ENCODE measurements around the gene GCLC. TPM values are rescaled to one million over a fixed set of nuclear protein-coding genes. Genes with fewer than 3 reads are reported as not detected.

Gene GCLC
- total RNA-seq, 6 experiments from 2014 or later, result 10.6 to 18.1 (median 16.0) TPM

DNA sequence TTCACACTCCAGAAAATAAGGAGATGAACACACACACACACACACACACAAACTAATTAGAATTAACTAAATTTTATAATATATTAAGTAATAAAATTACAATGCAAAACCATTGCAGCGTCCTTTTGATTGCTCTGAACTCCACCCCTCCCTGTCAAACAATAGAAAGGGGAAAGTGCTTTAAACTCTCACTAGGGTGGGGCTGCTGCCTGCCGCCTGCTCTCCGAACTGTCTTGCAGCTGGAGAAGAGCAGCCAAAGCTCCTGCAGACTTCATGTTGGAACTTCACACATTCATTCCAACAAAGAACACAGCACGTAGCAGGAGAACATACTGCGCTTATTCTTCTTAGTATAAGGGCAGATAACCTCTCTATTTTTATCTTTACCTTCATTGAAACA is 83.2 kb downstream of the GCLC start:
- TF ChIP-seq, protein P1, sequence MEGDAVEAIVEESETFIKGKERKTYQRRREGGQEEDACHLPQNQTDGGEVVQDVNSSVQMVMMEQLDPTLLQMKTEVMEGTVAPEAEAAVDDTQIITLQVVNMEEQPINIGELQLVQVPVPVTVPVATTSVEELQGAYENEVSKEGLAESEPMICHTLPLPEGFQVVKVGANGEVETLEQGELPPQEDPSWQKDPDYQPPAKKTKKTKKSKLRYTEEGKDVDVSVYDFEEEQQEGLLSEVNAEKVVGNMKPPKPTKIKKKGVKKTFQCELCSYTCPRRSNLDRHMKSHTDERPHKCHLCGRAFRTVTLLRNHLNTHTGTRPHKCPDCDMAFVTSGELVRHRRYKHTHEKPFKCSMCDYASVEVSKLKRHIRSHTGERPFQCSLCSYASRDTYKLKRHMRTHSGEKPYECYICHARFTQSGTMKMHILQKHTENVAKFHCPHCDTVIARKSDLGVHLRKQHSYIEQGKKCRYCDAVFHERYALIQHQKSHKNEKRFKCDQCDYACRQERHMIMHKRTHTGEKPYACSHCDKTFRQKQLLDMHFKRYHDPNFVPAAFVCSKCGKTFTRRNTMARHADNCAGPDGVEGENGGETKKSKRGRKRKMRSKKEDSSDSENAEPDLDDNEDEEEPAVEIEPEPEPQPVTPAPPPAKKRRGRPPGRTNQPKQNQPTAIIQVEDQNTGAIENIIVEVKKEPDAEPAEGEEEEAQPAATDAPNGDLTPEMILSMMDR (IDR thresholded peaks at IDR 0.05), result no peak
- Mint-ChIP-seq H3K36me3 (ENCODE audit: low read depth) (no peaks in the 10 kb centered on the region), H3K4me3 (no peak overlapping the region), H3K9me3 (no peaks in the 10 kb centered on the region), H3K27me3 (ENCODE audit: insufficient read depth) (peaks cover 13% of the 10 kb centered on the region), H3K27ac (no peak overlapping the region), H3K4me1 (ENCODE audit: low read depth) (peaks cover 24% of the 10 kb centered on the region)
- DNase-seq, result no peak

DNA sequence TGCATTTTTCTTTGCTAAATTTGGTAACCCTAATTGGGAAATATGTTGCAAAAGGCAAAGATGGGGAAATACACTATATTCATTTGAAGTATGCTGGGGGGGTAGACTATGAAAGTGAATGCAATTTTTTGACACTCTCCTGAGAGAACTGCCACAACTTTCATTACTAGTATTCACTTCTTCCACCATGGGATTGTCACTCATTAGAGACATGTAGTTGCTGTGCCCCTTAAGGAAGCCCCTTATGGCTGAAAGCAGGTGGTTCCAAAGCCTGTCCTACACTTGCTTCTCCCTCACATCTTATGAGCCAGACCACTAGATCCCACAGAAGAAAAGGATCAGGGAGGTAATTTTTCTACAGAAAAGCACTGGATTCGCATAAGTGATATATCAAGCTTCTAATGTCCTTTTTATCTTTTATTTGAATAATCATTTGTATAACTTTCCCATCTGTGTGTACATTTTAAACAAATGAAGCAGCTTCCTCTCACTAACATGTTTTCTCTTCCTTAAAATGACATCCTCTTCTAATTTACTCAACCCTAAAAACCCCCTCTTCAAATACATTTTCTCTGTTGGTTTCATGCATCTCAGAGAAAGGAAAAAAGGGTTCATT is 83.8 kb downstream of the GCLC start:
- H3K4me1 Mint-ChIP-seq (ENCODE audit: low read depth), result peaks cover 19% of the 10 kb centered on the region
- no peaks in the 10 kb centered on the region for H3K36me3 Mint-ChIP-seq (ENCODE audit: low read depth)
- DNase-seq, result no peak
- H3K27ac Mint-ChIP-seq, result no peak overlapping the region
- no peaks in the 10 kb centered on the region for H3K9me3 Mint-ChIP-seq
- peaks cover 13% of the 10 kb centered on the region for H3K27me3 Mint-ChIP-seq (ENCODE audit: insufficient read depth)
- TF ChIP-seq, protein P1 (IDR thresholded peaks at IDR 0.05), result no peak
- no peak overlapping the region for H3K4me3 Mint-ChIP-seq

DNA sequence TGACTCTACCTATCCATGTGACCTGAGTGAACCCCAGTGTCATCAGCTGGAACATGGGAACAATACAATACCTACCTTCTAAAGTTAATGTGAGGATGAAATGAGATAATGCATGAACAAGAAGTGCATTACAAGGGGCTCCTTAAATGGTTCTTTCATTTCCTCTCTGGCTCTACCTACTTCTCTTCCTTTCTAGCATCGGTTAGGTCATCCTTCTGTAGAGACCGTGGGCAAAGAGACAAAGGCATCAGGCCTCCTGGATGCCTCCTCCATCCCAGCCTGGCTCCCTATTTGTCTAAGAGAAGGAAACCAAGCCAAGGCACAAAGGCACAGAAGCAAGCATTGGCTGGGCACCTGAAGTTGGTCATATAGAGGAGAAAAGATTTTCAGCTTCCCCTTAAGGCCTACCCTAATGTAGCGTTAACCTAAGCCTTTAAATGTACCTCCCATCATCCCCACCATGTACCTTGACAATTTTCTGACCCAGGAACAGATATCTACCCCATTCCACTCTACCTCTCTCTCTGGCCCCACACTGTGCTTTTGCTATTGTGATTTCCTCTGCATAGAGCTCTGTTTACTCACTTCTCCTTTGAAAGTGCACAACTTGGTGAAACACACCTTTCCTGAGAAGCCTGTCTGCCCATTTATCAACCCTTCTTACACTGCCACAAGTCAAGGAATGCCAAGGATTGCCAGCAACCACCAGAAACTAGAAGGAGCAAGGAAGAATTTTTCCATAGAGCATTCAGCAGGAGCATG is 86.6 kb downstream of the GCLC start:
- Mint-ChIP-seq H3K27me3 (ENCODE audit: insufficient read depth) (peaks cover 13% of the 10 kb centered on the region), H3K27ac (no peak overlapping the region), H3K4me1 (ENCODE audit: low read depth) (no peaks in the 10 kb centered on the region), H3K4me3 (no peak overlapping the region), H3K36me3 (ENCODE audit: low read depth) (no peaks in the 10 kb centered on the region), H3K9me3 (no peaks in the 10 kb centered on the region)
- TF ChIP-seq, protein P1 (IDR thresholded peaks at IDR 0.05), result no peak
- no peak for DNase-seq

DNA sequence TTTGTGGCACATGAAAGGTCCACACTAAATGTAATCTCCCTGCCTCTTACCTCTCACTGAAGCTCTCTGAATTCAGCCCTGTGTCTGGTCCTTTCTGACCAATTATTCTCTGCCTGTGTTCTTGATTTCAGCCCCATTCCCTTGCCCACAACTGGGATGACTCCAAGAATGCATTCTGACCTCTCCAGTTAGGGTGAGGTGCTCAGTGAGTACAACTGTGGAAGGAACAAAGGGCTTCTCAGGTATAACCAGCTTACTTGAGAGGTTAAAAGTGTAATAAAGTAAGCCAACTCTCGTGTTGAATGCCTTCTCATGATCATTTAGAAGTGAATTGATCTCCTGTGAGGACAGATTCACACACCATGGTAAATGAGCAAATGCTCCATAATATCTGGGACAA is 88.1 kb downstream of the GCLC start:
- Mint-ChIP-seq H3K27ac (no peak overlapping the region), H3K36me3 (ENCODE audit: low read depth) (no peaks in the 10 kb centered on the region), H3K27me3 (ENCODE audit: insufficient read depth) (peaks cover 10% of the 10 kb centered on the region), H3K4me3 (no peak overlapping the region), H3K9me3 (no peaks in the 10 kb centered on the region), H3K4me1 (ENCODE audit: low read depth) (no peaks in the 10 kb centered on the region)
- TF ChIP-seq, protein P1 (IDR thresholded peaks at IDR 0.05), result no peak
- DNase-seq, result no peak

DNA sequence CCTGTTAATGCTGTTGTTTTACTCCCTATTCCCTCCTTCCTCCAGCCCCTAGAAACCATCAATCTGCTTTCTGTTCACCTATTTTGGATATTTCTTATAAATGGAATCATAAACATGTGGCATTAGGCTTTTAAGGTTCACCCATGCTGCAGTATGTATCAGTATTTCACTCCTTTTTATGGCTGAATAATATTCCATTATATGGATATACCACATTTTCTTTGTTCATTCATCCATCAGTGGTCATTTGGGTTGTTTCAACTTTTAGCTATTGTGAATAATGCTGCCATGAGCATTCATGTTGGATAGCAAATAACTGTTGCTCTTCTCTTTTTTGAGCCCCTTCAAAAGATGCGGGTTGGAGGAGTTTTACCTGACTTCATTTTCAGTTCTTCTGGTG is 89.2 kb downstream of the GCLC start:
- TF ChIP-seq, protein P1 (IDR thresholded peaks at IDR 0.05), result no peak
- no peak for DNase-seq
- Mint-ChIP-seq H3K27me3 (ENCODE audit: insufficient read depth) (peaks cover 6% of the 10 kb centered on the region), H3K4me1 (ENCODE audit: low read depth) (no peaks in the 10 kb centered on the region), H3K36me3 (ENCODE audit: low read depth) (no peaks in the 10 kb centered on the region), H3K27ac (no peak overlapping the region), H3K9me3 (no peaks in the 10 kb centered on the region), H3K4me3 (no peak overlapping the region)
